HG02642 (cell line): ENCODE data around the gene PAX7.

Experiments
- ATAC-seq: cut with Tn5 transposase; IDR thresholded peaks from one replicate; pipeline ENCODE4 v1.9.1; 2021; ENCODE audit warnings: mild to moderate bottlenecking; ENCODE audit not compliant: unreplicated experiment, poor library complexity

PAX7 gene

GRCh38 chr1:18618546-18619466, 11.8 kb upstream of the PAX7 start:
- ATAC-seq: no peak

- ATAC-seq: no peak
Measured at GRCh38 chr1:18619467-18619835, 11.2 kb upstream of the PAX7 start.

- ATAC-seq: no peak
Measured at GRCh38 chr1:18628511-18628910, 2.1 kb upstream of the PAX7 start.

- ATAC-seq: no peak
Measured at GRCh38 chr1:18629659-18630510, 761 bp upstream of the PAX7 start.

GRCh38 chr1:18631496-18632217, 1.0 kb downstream of the PAX7 start:
- ATAC-seq: no peak

- ATAC-seq: no peak
Measured at GRCh38 chr1:18632218-18632588, 1.6 kb downstream of the PAX7 start.

GRCh38 chr1:18632783-18633421, 2.3 kb downstream of the PAX7 start:
- no peak for ATAC-seq

- ATAC-seq: no peak
Measured at GRCh38 chr1:18633422-18634155, 2.9 kb downstream of the PAX7 start.

GRCh38 chr1:18634276-18634675, 3.6 kb downstream of the PAX7 start:
- ATAC-seq: no peak

- ATAC-seq: no peak
Measured at GRCh38 chr1:18635070-18635577, 4.5 kb downstream of the PAX7 start.

- ATAC-seq: no peak
Measured at GRCh38 chr1:18635891-18636595, 5.4 kb downstream of the PAX7 start.

- no peak for ATAC-seq
Measured at GRCh38 chr1:18636596-18637508, 6.2 kb downstream of the PAX7 start.

- no peak for ATAC-seq
Measured at GRCh38 chr1:18637511-18637960, 6.9 kb downstream of the PAX7 start.

GRCh38 chr1:18637962-18638834, 7.6 kb downstream of the PAX7 start:
- no peak for ATAC-seq

GRCh38 chr1:18638835-18639364, 8.3 kb downstream of the PAX7 start:
- no peak for ATAC-seq

GRCh38 chr1:18639368-18640055, 8.9 kb downstream of the PAX7 start:
- ATAC-seq: no peak
